GM23338 (cell line): ENCODE data around the gene SPAG16. TPM values are rescaled to one million over a fixed set of nuclear protein-coding genes. Genes with fewer than 3 reads are reported as not detected.

Experiments
- ATAC-seq: fragments of 200-7000 bp; cut with Tn5 transposase; 3 replicates; pipeline ENCODE4 v1.9.1; 2020
- DNase-seq: peaks from one replicate; pipeline ENCODE4 v3.0.0-alpha.2; 2015; ENCODE audit warnings: low spot score
- H2AFZ ChIP-seq: fragments of 200-600 bp; sonication (generic); 2 replicates; pipeline ENCODE4 v1.8.0; 2016; ENCODE audit warnings: antibody characterized with exemption, mild to moderate bottlenecking, moderate library complexity
- H3F3A ChIP-seq: fragments of 200-600 bp; sonication (generic); replicated peaks from 2 replicates; pipeline ENCODE4 v1.8.0; 2017; ENCODE audit warnings: antibody characterized with exemption, mixed run types, low read depth
- H3K27ac ChIP-seq: fragments of 200-600 bp; sonication (generic); 2 replicates; pipeline ENCODE4 v1.6.1; 2016; ENCODE audit warnings: low read depth
- H3K27me3 ChIP-seq: fragments of 200-600 bp; sonication (generic); 2 replicates; pipeline ENCODE4 v1.8.0; 2016; ENCODE audit warnings: mild to moderate bottlenecking, mixed run types, moderate library complexity; ENCODE audit not compliant: insufficient read depth
- H3K36me3 ChIP-seq: fragments of 200-600 bp; sonication (generic); 2 replicates; pipeline ENCODE4 v1.8.0; 2016; ENCODE audit warnings: mild to moderate bottlenecking; ENCODE audit not compliant: insufficient read depth
- H3K4me1 ChIP-seq: fragments of 200-600 bp; sonication (generic); 2 replicates; pipeline ENCODE4 v1.8.0; 2016; ENCODE audit warnings: mild to moderate bottlenecking, moderate library complexity; ENCODE audit not compliant: insufficient read depth
- H3K4me2 ChIP-seq: fragments of 200-600 bp; sonication (generic); 2 replicates; pipeline ENCODE4 v1.7.1; 2017; ENCODE audit warnings: mixed run types
- H3K4me3 ChIP-seq: fragments of 200-600 bp; sonication (generic); 2 replicates; pipeline ENCODE4 v1.6.1; 2016; ENCODE audit warnings: mixed run types
- H3K79me2 ChIP-seq: fragments of 200-600 bp; sonication (generic); replicated peaks from 2 replicates; pipeline ENCODE4 v1.8.0; 2017; ENCODE audit warnings: mild to moderate bottlenecking; ENCODE audit not compliant: insufficient read depth
- H3K9me2 ChIP-seq: fragments of 200-600 bp; sonication (generic); 2 replicates; pipeline ENCODE4 v1.8.0; 2017; ENCODE audit not compliant: insufficient read depth
- H4K20me1 ChIP-seq: fragments of 200-600 bp; sonication (generic); replicated peaks from 2 replicates; pipeline ENCODE4 v1.8.0; 2017; ENCODE audit warnings: mild to moderate bottlenecking; ENCODE audit not compliant: insufficient read depth
- H3K27ac Mint-ChIP-seq: 2 replicates; pipeline ENCODE4 v1.8.0; 2020; ENCODE audit warnings: inconsistent platforms, mild to moderate bottlenecking, moderate library complexity, mixed read lengths
- H3K27me3 Mint-ChIP-seq: 3 replicates; pipeline ENCODE4 v1.8.0; 2022; ENCODE audit warnings: low read depth, mild to moderate bottlenecking, moderate library complexity, mixed read lengths, inconsistent platforms; ENCODE audit not compliant: insufficient read depth, poor library complexity
- H3K36me3 Mint-ChIP-seq: 3 replicates; pipeline ENCODE4 v1.8.0; 2021; ENCODE audit warnings: low read depth, mild to moderate bottlenecking, inconsistent platforms, moderate library complexity, mixed read lengths
- H3K4me1 Mint-ChIP-seq: 3 replicates; pipeline ENCODE4 v1.8.0; 2020; ENCODE audit warnings: mild to moderate bottlenecking, inconsistent platforms, mixed read lengths
- H3K4me3 Mint-ChIP-seq: 3 replicates; pipeline ENCODE4 v1.8.0; 2021; ENCODE audit warnings: moderate library complexity, mild to moderate bottlenecking, inconsistent platforms, mixed read lengths
- H3K9me3 Mint-ChIP-seq: 3 replicates; pipeline ENCODE4 v1.8.0; 2020; ENCODE audit warnings: moderate library complexity, mild to moderate bottlenecking, inconsistent platforms, mixed read lengths
- CREB1 ChIP-seq: fragments of 250-450 bp; sonication (Bioruptor Pico); IDR thresholded peaks from 2 replicates; pipeline ENCODE4 v1.5.0; 2020; ENCODE audit warnings: low read depth, mild to moderate bottlenecking, moderate library complexity
- EZH2 ChIP-seq: fragments of 200-600 bp; sonication (generic); IDR thresholded peaks from one replicate; pipeline ENCODE4 v1.8.0; 2017; ENCODE audit warnings: antibody characterized with exemption, mild to moderate bottlenecking, low read depth; ENCODE audit not compliant: unreplicated experiment
- EZH2phosphoT487 ChIP-seq: fragments of 200-600 bp; sonication (generic); IDR thresholded peaks from one replicate; pipeline ENCODE4 v1.8.1; 2018; ENCODE audit warnings: antibody characterized with exemption; ENCODE audit not compliant: unreplicated experiment
- NANOG ChIP-seq: IDR thresholded peaks from 2 replicates; pipeline ENCODE4 v1.6.1; 2016; ENCODE audit warnings: antibody characterized with exemption, borderline replicate concordance
- POLR2AphosphoS5 ChIP-seq: IDR thresholded peaks from 2 replicates; pipeline ENCODE4 v1.6.1; 2016; ENCODE audit warnings: antibody characterized with exemption, low read depth
- REST ChIP-seq: IDR thresholded peaks from one replicate; pipeline ENCODE4 v1.6.1; 2018; ENCODE audit warnings: antibody characterized with exemption; ENCODE audit not compliant: unreplicated experiment
- ZNF114 ChIP-seq: fragments of 250-450 bp; sonication (Bioruptor Pico); IDR thresholded peaks from 2 replicates; pipeline ENCODE4 v1.5.0; 2020; ENCODE audit warnings: mild to moderate bottlenecking, moderate library complexity
- ZNF331 ChIP-seq: fragments of 250-450 bp; sonication (Bioruptor Pico); IDR thresholded peaks from 2 replicates; pipeline ENCODE4 v1.5.0; 2020; ENCODE audit warnings: low read depth, mild to moderate bottlenecking, moderate library complexity
- ZNF462 ChIP-seq: fragments of 250-450 bp; sonication (Bioruptor Pico); IDR thresholded peaks from 2 replicates; pipeline ENCODE4 v1.5.0; 2020; ENCODE audit warnings: mild to moderate bottlenecking, moderate library complexity
- polyA plus RNA-seq: library from polyadenylated mRNA; unstranded; fragments of >200 nt; fragmentation: Nextera tagmentation; extraction: Ambion mirVana; gene quantifications from 2 replicates; pipeline ENCODE4 v1.2.1, GENCODE V29; 2016
- total RNA-seq: library from RNA; depleted of rRNA; stranded (reverse); fragments of >200 nt; shearing (Covaris generic); gene quantifications from 2 replicates; pipeline ENCODE4 v1.2.3, GENCODE V29; 2014
- TF ChIP-seq, protein P1 (sequence below): IDR thresholded peaks from 2 replicates; pipeline ENCODE4 v1.6.1; 2016; ENCODE audit warnings: antibody characterized with exemption

SPAG16 gene
- total and polyA plus RNA-seq, 2 experiments from 2014 or later: 19.7 to 47.8 TPM

DNA sequence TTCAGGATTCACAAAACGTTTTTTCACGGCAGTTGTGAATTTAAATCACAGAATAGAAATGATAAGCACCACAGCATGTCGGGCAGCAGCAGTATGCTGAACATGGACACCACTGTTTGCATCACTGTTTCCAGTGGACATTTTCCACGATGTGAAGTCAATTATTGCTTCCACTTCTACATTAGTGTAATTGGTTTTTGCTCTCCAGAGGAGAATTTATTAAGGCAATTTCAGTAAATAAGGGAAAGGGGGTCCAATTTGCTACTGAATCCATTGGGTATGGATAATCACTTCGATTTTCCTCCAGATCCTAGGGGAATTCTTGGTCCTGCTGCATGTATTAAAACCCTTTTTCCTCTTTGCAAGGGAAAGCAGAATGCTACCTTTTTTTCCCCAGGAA is 1096.4 kb downstream of the SPAG16 start:
- no peak overlapping the region for H3K27ac Mint-ChIP-seq

GRCh38 chr2:214382229-214382628 is 1098.0 kb downstream of the SPAG16 start:
- Mint-ChIP-seq H3K4me3 (no peak overlapping the region), H3K36me3 (no peaks in the 10 kb centered on the region), H3K9me3 (no peaks in the 10 kb centered on the region), H3K27me3 (no peaks in the 10 kb centered on the region), H3K27ac (no peak overlapping the region), H3K4me1 (0 out of 3 replicates have a peak, but pooled peaks cover 3% of the 10 kb centered on the region)
- Histone ChIP-seq H3K27me3 (no peaks in the 10 kb centered on the region), H3K79me2 (no peaks in the 10 kb centered on the region), H4K20me1 (no peaks in the 10 kb centered on the region), H3K9me2 (no peaks in the 10 kb centered on the region; the same call in none of the 2 replicates), H3F3A (no peaks in the 10 kb centered on the region), H3K27ac (no peak overlapping the region), H3K4me1 (no peaks in the 10 kb centered on the region), H2AFZ (no peak overlapping the region), H3K4me3 (no peak overlapping the region), H3K36me3 (no peaks in the 10 kb centered on the region), H3K4me2 (no peak overlapping the region)
- ATAC-seq: no peak
- no peak for DNase-seq
- TF ChIP-seq ZNF114 (CRISPR knock-in tag): no peak
- TF ChIP-seq, protein P1, sequence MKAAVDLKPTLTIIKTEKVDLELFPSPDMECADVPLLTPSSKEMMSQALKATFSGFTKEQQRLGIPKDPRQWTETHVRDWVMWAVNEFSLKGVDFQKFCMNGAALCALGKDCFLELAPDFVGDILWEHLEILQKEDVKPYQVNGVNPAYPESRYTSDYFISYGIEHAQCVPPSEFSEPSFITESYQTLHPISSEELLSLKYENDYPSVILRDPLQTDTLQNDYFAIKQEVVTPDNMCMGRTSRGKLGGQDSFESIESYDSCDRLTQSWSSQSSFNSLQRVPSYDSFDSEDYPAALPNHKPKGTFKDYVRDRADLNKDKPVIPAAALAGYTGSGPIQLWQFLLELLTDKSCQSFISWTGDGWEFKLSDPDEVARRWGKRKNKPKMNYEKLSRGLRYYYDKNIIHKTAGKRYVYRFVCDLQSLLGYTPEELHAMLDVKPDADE: no peak
- TF ChIP-seq CREB1 (CRISPR knock-in tag): no peak
- TF ChIP-seq EZH2phosphoT487: no peak
- no peak for TF ChIP-seq ZNF462
- TF ChIP-seq POLR2AphosphoS5: no peak
- no peak for TF ChIP-seq NANOG
- TF ChIP-seq EZH2: no peak
- TF ChIP-seq REST: no peak
- TF ChIP-seq ZNF331 (CRISPR knock-in tag): no peak

More for the DNA sequence above, 1096.4 kb downstream of the SPAG16 start:
- TF ChIP-seq POLR2AphosphoS5 (no peak), ZNF114 (CRISPR knock-in tag) (no peak)
- DNase-seq (no peak), ATAC-seq (no peak)
- Histone ChIP-seq H2AFZ (no peak overlapping the region), H3K4me1 (no peaks in the 10 kb centered on the region), H3F3A (no peaks in the 10 kb centered on the region), H4K20me1 (no peaks in the 10 kb centered on the region), H3K27ac (no peak overlapping the region), H3K27me3 (no peaks in the 10 kb centered on the region), H3K9me2 (no peaks in the 10 kb centered on the region; the same call in none of the 2 replicates), H3K79me2 (no peaks in the 10 kb centered on the region), H3K4me3 (no peak overlapping the region), H3K36me3 (no peaks in the 10 kb centered on the region), H3K4me2 (no peak overlapping the region)
- Mint-ChIP-seq H3K4me1 (0 out of 3 replicates have a peak, but pooled peaks cover 3% of the 10 kb centered on the region), H3K36me3 (no peaks in the 10 kb centered on the region), H3K9me3 (no peaks in the 10 kb centered on the region), H3K4me3 (no peak overlapping the region), H3K27me3 (no peaks in the 10 kb centered on the region)
